ENCODE measurements around the gene HAVCR1.

The HAVCR1 gene

DNA sequence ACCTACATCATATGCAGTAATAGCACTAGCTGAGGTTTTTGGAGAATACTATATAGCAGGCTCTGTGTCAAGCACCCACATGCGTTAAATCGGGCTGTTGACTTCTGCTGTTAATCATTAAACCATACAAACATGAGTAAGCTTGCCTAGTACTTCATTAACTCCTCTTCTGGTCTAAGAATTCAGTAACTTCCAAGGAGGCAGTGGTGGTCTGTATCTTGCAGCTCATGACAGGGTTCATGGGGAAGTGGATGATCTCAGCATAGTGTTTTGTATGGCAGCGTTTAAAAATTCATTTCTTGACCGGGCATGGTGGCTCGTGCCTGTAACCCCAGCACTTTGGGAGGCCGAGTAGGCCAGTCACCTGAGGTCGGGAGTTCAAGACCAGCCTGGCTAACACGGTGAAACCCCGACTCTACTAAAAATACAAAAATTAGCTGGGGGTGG, at the start of gene HAVCR1:
TSS of gene HAVCR1 (minus strand) at position 24 of the 447 bp plus-strand sequence. CDS start 1,173 bp downstream, outside the sequence.
- ChIA-PET CTCF (interaction anchor here (0.6 kb wide), 1 partner anchor 39 kb away, joined by 3 read pairs; no protein-coding TSS in a partner anchor), POLR2A (no interaction called here)
- Histone ChIP-seq H3K9me3 (ENCODE audit: control insufficient read depth, insufficient read depth, low read depth, low read length) (no peaks in the 10 kb centered on the region), H3K27ac (ENCODE audit: extremely low read depth, low read depth, low read length) (no peak within 1 kb of the TSS), H3K4me1 (ENCODE audit: control insufficient read depth, insufficient read depth, low read length) (no peaks in the 10 kb centered on the region), H3K4me3 (ENCODE audit: low read depth, low read length) (no peak within 1 kb of the TSS), H3K36me3 (ENCODE audit: control insufficient read depth in 2 of 2, insufficient read depth in 1 of 2, low read length in 2 of 2) (no peaks in the 10 kb centered on the region)
- TF ChIP-seq HOXA7 (CRISPR knock-in tag; IDR thresholded peaks at IDR 0.05; ENCODE audit: borderline replicate concordance) (no peak), MYNN (tag by site-specific recombination; IDR thresholded peaks at IDR 0.05; ENCODE audit: borderline replicate concordance) (no peak), KLF16 (tag by site-specific recombination; IDR thresholded peaks at IDR 0.05) (no peak), ZBTB8A (tag by site-specific recombination; IDR thresholded peaks at IDR 0.05) (no peak), ZSCAN30 (tag by site-specific recombination; IDR thresholded peaks at IDR 0.05) (no peak), ZNF530 (tag by site-specific recombination; IDR thresholded peaks at IDR 0.05; ENCODE audit: low read depth) (no peak), ZNF658 (tag by site-specific recombination; IDR thresholded peaks at IDR 0.05) (no peak), ZNF324 (tag by site-specific recombination; IDR thresholded peaks at IDR 0.05) (no peak), ZNF423 (tag by site-specific recombination; IDR thresholded peaks at IDR 0.05) (no peak)
- TF ChIP-seq, protein P1, sequence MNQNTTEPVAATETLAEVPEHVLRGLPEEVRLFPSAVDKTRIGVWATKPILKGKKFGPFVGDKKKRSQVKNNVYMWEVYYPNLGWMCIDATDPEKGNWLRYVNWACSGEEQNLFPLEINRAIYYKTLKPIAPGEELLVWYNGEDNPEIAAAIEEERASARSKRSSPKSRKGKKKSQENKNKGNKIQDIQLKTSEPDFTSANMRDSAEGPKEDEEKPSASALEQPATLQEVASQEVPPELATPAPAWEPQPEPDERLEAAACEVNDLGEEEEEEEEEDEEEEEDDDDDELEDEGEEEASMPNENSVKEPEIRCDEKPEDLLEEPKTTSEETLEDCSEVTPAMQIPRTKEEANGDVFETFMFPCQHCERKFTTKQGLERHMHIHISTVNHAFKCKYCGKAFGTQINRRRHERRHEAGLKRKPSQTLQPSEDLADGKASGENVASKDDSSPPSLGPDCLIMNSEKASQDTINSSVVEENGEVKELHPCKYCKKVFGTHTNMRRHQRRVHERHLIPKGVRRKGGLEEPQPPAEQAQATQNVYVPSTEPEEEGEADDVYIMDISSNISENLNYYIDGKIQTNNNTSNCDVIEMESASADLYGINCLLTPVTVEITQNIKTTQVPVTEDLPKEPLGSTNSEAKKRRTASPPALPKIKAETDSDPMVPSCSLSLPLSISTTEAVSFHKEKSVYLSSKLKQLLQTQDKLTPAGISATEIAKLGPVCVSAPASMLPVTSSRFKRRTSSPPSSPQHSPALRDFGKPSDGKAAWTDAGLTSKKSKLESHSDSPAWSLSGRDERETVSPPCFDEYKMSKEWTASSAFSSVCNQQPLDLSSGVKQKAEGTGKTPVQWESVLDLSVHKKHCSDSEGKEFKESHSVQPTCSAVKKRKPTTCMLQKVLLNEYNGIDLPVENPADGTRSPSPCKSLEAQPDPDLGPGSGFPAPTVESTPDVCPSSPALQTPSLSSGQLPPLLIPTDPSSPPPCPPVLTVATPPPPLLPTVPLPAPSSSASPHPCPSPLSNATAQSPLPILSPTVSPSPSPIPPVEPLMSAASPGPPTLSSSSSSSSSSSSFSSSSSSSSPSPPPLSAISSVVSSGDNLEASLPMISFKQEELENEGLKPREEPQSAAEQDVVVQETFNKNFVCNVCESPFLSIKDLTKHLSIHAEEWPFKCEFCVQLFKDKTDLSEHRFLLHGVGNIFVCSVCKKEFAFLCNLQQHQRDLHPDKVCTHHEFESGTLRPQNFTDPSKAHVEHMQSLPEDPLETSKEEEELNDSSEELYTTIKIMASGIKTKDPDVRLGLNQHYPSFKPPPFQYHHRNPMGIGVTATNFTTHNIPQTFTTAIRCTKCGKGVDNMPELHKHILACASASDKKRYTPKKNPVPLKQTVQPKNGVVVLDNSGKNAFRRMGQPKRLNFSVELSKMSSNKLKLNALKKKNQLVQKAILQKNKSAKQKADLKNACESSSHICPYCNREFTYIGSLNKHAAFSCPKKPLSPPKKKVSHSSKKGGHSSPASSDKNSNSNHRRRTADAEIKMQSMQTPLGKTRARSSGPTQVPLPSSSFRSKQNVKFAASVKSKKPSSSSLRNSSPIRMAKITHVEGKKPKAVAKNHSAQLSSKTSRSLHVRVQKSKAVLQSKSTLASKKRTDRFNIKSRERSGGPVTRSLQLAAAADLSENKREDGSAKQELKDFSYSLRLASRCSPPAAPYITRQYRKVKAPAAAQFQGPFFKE (tag by site-specific recombination; IDR thresholded peaks at IDR 0.05; ENCODE audit: borderline replicate concordance) = no peak
- TF ChIP-seq, protein P2, sequence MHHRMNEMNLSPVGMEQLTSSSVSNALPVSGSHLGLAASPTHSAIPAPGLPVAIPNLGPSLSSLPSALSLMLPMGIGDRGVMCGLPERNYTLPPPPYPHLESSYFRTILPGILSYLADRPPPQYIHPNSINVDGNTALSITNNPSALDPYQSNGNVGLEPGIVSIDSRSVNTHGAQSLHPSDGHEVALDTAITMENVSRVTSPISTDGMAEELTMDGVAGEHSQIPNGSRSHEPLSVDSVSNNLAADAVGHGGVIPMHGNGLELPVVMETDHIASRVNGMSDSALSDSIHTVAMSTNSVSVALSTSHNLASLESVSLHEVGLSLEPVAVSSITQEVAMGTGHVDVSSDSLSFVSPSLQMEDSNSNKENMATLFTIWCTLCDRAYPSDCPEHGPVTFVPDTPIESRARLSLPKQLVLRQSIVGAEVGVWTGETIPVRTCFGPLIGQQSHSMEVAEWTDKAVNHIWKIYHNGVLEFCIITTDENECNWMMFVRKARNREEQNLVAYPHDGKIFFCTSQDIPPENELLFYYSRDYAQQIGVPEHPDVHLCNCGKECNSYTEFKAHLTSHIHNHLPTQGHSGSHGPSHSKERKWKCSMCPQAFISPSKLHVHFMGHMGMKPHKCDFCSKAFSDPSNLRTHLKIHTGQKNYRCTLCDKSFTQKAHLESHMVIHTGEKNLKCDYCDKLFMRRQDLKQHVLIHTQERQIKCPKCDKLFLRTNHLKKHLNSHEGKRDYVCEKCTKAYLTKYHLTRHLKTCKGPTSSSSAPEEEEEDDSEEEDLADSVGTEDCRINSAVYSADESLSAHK (tag by site-specific recombination; IDR thresholded peaks at IDR 0.05) = no peak
- TF ChIP-seq, protein P3, sequence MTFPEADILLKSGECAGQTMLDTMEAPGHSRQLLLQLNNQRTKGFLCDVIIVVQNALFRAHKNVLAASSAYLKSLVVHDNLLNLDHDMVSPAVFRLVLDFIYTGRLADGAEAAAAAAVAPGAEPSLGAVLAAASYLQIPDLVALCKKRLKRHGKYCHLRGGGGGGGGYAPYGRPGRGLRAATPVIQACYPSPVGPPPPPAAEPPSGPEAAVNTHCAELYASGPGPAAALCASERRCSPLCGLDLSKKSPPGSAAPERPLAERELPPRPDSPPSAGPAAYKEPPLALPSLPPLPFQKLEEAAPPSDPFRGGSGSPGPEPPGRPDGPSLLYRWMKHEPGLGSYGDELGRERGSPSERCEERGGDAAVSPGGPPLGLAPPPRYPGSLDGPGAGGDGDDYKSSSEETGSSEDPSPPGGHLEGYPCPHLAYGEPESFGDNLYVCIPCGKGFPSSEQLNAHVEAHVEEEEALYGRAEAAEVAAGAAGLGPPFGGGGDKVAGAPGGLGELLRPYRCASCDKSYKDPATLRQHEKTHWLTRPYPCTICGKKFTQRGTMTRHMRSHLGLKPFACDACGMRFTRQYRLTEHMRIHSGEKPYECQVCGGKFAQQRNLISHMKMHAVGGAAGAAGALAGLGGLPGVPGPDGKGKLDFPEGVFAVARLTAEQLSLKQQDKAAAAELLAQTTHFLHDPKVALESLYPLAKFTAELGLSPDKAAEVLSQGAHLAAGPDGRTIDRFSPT (tag by site-specific recombination; IDR thresholded peaks at IDR 0.05) = no peak
- TF ChIP-seq, protein P4, sequence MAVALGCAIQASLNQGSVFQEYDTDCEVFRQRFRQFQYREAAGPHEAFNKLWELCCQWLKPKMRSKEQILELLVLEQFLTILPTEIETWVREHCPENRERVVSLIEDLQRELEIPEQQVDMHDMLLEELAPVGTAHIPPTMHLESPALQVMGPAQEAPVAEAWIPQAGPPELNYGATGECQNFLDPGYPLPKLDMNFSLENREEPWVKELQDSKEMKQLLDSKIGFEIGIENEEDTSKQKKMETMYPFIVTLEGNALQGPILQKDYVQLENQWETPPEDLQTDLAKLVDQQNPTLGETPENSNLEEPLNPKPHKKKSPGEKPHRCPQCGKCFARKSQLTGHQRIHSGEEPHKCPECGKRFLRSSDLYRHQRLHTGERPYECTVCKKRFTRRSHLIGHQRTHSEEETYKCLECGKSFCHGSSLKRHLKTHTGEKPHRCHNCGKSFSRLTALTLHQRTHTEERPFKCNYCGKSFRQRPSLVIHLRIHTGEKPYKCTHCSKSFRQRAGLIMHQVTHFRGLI (tag by site-specific recombination; IDR thresholded peaks at IDR 0.05) = no peak
